Hepatocyte (in vitro differentiated cells): ENCODE results near the gene XAGE3. TPM values are rescaled to one million over a fixed set of nuclear protein-coding genes. Genes with fewer than 3 reads are reported as not detected.
"Not testable (repeated sequence)": the region's sequence is repeated elsewhere in the genome, so short reads cannot be mapped to it uniquely, and the experiment has no call there.

Experiments used
- DNase-seq: peaks from one replicate; pipeline ENCODE4 v3.0.0-alpha.2; 2016; ENCODE audit warnings: low spot score
- H2AFZ ChIP-seq: fragments of 200-600 bp; sonication (generic); 2 replicates; pipeline ENCODE4 v1.6.0; 2016; ENCODE audit warnings: antibody characterized with exemption, mild to moderate bottlenecking
- H3K27ac ChIP-seq: fragments of 200-600 bp; sonication (generic); 2 replicates; pipeline ENCODE4 v1.5.1; 2016; ENCODE audit warnings: mild to moderate bottlenecking
- H3K27me3 ChIP-seq: fragments of 200-600 bp; sonication (generic); 2 replicates; pipeline ENCODE4 v1.6.1; 2016
- H3K36me3 ChIP-seq: fragments of 200-600 bp; sonication (generic); replicated peaks from 2 replicates; pipeline ENCODE4 v1.5.1; 2016; ENCODE audit warnings: low read depth; ENCODE audit not compliant: insufficient read depth
- H3K4me1 ChIP-seq: fragments of 200-600 bp; sonication (generic); 2 replicates; pipeline ENCODE4 v1.5.1; 2016; ENCODE audit warnings: mild to moderate bottlenecking, moderate library complexity; ENCODE audit not compliant: insufficient read depth
- H3K4me2 ChIP-seq: fragments of 200-600 bp; sonication (generic); 2 replicates; pipeline ENCODE4 v1.6.0; 2016
- H3K4me3 ChIP-seq: fragments of 200-600 bp; sonication (generic); 2 replicates; pipeline ENCODE4 v1.5.1; 2016; ENCODE audit warnings: mild to moderate bottlenecking
- H3K79me2 ChIP-seq: fragments of 200-600 bp; sonication (generic); 2 replicates; pipeline ENCODE4 v1.6.0; 2017; ENCODE audit warnings: mild to moderate bottlenecking
- H3K9me2 ChIP-seq: fragments of 200-600 bp; sonication (generic); replicated peaks from 2 replicates; pipeline ENCODE4 v1.6.0; 2017; ENCODE audit warnings: mild to moderate bottlenecking; ENCODE audit not compliant: insufficient read depth
- H3K9me3 ChIP-seq: fragments of 200-600 bp; sonication (generic); 2 replicates; pipeline ENCODE4 v1.5.1; 2016; ENCODE audit warnings: low read depth, mild to moderate bottlenecking
- H4K20me1 ChIP-seq: fragments of 200-600 bp; sonication (generic); 2 replicates; pipeline ENCODE4 v1.6.0; 2016; ENCODE audit warnings: mild to moderate bottlenecking; ENCODE audit not compliant: insufficient read depth, poor library complexity, severe bottlenecking
- CTCF ChIP-seq: fragments of 200-600 bp; sonication (generic); IDR thresholded peaks from 2 replicates; pipeline ENCODE4 v1.5.1; 2016; ENCODE audit warnings: antibody characterized with exemption, mild to moderate bottlenecking; ENCODE audit not compliant: poor library complexity
- EZH2 ChIP-seq: fragments of 200-600 bp; sonication (generic); IDR thresholded peaks from 2 replicates; pipeline ENCODE4 v1.6.1; 2016; ENCODE audit warnings: antibody characterized with exemption, mild to moderate bottlenecking, borderline replicate concordance
- EZH2phosphoT487 ChIP-seq: fragments of 200-600 bp; sonication (generic); IDR thresholded peaks from one replicate; pipeline ENCODE4 v1.6.1; 2018; ENCODE audit warnings: antibody characterized with exemption, mild to moderate bottlenecking, low read depth, moderate library complexity; ENCODE audit not compliant: unreplicated experiment, severe bottlenecking
- WGBS: methylation state at CpG from one replicate; pipeline ENCODE4 v1.1.6; 2016; ENCODE audit warnings: low lambda C conversion rate; ENCODE audit errors: missing lambda C conversion rate; 5-methylcytosine and 5-hydroxymethylcytosine counted together
- polyA plus RNA-seq: library from polyadenylated mRNA; unstranded; fragments of >200 nt; fragmentation: Nextera tagmentation; extraction: Ambion mirVana; gene quantifications from 2 replicates; pipeline ENCODE4 v1.2.1, GENCODE V29; 2016
- total RNA-seq: library from RNA; depleted of rRNA; stranded (reverse); fragments of >200 nt; gene quantifications from 2 replicates; pipeline ENCODE4 v1.2.3, GENCODE V29; 2014

Gene XAGE3
- total and polyA plus RNA-seq, 2 experiments from 2014 or later = 0.34 TPM; not detected in 1

GRCh38 chrX:52874661-52875060 is 6.8 kb upstream of the XAGE3 start:
- no peak overlapping the region for H3K4me3 ChIP-seq
- no peaks in the 10 kb centered on the region for H3K36me3 ChIP-seq
- WGBS = 68% methylated on average over 5 of the region's 5 CpGs
- no peaks in the 10 kb centered on the region for H3K9me2 ChIP-seq
- H3K4me1 ChIP-seq = no peaks in the 10 kb centered on the region
- no peak overlapping the region for H3K27ac ChIP-seq
- TF ChIP-seq CTCF (no peak), EZH2phosphoT487 (no peak), EZH2 (no peak)
- no peak overlapping the region for H2AFZ ChIP-seq
- H3K9me3 ChIP-seq = no peaks in the 10 kb centered on the region
- no peak overlapping the region for H3K4me2 ChIP-seq
- H4K20me1 ChIP-seq = no peaks in the 10 kb centered on the region
- H3K79me2 ChIP-seq = no peaks in the 10 kb centered on the region
- no peak for DNase-seq
- H3K27me3 ChIP-seq = no peaks in the 10 kb centered on the region

DNA sequence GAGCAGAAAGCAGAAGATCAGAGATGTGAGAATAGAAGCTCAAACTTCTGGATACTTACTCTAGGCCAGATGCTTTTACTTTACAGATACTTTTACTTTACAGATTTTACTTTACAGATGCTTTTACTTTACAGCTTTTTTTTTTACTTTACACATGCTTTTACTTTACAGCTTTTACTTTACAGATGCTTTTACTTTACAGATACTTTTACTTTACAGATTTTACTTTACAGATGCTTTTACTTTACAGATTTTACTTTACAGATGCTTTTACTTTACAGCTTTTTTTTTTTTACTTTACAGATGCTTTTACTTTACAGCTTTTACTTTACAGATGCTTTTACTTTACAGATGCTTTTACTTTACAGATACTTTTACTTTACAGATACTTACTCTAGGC is 5.9 kb upstream of the XAGE3 start:
- not testable (repeated sequence) for H2AFZ ChIP-seq, DNase-seq, H3K4me1 ChIP-seq, H3K36me3 ChIP-seq, H3K4me2 ChIP-seq, H3K27me3 ChIP-seq, H3K4me3 ChIP-seq, H3K79me2 ChIP-seq, H3K27ac ChIP-seq, H3K9me2 ChIP-seq, H4K20me1 ChIP-seq, H3K9me3 ChIP-seq

DNA sequence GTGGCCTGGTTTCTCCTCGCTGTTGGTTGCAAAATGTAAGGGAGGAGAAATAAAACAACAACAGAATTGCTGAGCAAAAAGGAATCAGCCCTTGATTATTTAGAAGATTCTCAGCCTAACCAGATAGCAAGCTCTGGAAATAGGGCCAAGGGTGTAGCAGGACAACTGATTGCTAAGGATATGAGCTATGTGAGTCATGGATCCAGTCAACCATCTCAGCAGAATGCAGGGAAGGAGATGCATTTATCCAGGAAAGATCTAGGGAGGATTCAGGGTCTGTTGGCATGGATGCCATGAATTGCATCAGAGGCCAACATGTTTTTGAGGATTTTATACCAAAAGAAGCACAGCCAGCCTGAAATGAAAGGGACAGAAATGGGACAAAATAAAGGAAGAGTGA is 2.2 kb upstream of the XAGE3 start:
- no peak overlapping the region for H2AFZ ChIP-seq
- no peak for TF ChIP-seq EZH2
- TF ChIP-seq EZH2phosphoT487 = no peak
- TF ChIP-seq CTCF = no peak
- WGBS = 53% methylated on average over 1 of the region's 1 CpG

GRCh38 chrX:52865343-52865998 is 2.4 kb downstream of the XAGE3 start:
- no peaks in the 10 kb centered on the region for H3K27me3 ChIP-seq
- H3K79me2 ChIP-seq = no peaks in the 10 kb centered on the region
- H2AFZ ChIP-seq = no peak overlapping the region
- no peaks in the 10 kb centered on the region for H4K20me1 ChIP-seq
- no peaks in the 10 kb centered on the region for H3K9me2 ChIP-seq
- peak overlapping the region; percentile 53 for H3K27ac ChIP-seq
- no peaks in the 10 kb centered on the region for H3K9me3 ChIP-seq
- H3K36me3 ChIP-seq = no peaks in the 10 kb centered on the region
- 49% methylated on average over 6 of the region's 6 CpGs for WGBS
- DNase-seq = no peak
- H3K4me3 ChIP-seq = no peak overlapping the region
- no peak overlapping the region for H3K4me2 ChIP-seq
- TF ChIP-seq EZH2phosphoT487 (no peak), CTCF (no peak), EZH2 (no peak)
- H3K4me1 ChIP-seq = no peaks in the 10 kb centered on the region

More for the DNA sequence above, 2.2 kb upstream of the XAGE3 start:
- Histone ChIP-seq H4K20me1 (no peaks in the 10 kb centered on the region), H3K27ac (no peak overlapping the region), H3K9me2 (no peaks in the 10 kb centered on the region), H3K27me3 (no peaks in the 10 kb centered on the region), H3K79me2 (no peaks in the 10 kb centered on the region), H3K4me3 (no peak overlapping the region), H3K4me2 (no peak overlapping the region), H3K4me1 (no peaks in the 10 kb centered on the region), H3K36me3 (no peaks in the 10 kb centered on the region), H3K9me3 (no peaks in the 10 kb centered on the region)
- DNase-seq = no peak

DNA sequence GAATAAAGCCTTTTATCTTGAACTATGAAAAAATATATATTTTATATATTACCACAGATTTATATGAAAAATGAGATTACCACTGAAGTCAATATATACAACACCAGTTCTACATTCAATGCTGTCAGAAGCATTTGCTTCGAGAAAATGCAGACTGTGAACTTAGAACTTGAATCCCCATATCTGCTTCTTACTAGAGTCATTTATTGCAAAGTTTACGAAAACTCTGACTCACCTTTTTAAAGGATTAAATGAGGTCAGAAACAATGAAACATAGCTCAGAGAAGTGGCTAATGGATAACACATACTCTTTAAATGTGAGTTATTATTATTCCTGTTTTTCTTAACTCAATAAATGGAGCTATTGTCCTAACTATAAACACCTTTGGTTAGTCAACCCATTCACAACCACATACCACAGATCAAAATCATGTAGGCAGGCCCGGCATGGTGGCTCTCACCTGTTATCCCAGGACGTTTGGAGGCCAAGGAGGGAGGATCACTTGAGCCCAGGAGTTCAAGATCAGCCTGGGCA is 10.8 kb downstream of the XAGE3 start:
- not testable (repeated sequence) for H3K9me2 ChIP-seq, H3K4me3 ChIP-seq, H3K36me3 ChIP-seq, H4K20me1 ChIP-seq, DNase-seq, H3K4me2 ChIP-seq, H2AFZ ChIP-seq, H3K27ac ChIP-seq, H3K4me1 ChIP-seq, H3K79me2 ChIP-seq, H3K9me3 ChIP-seq, H3K27me3 ChIP-seq
- 38% methylated on average over 4 of the region's 4 CpGs for WGBS
